GM23338 (cell line): ENCODE data around the gene FOXJ3.

Source experiments
- CREB1 ChIP-seq: fragments of 250-450 bp; sonication (Bioruptor Pico); IDR thresholded peaks from 2 replicates; pipeline ENCODE4 v1.5.0; 2020; ENCODE audit warnings: low read depth, mild to moderate bottlenecking, moderate library complexity
- EZH2 ChIP-seq: fragments of 200-600 bp; sonication (generic); IDR thresholded peaks from one replicate; pipeline ENCODE4 v1.8.0; 2017; ENCODE audit warnings: antibody characterized with exemption, mild to moderate bottlenecking, low read depth; ENCODE audit not compliant: unreplicated experiment
- EZH2phosphoT487 ChIP-seq: fragments of 200-600 bp; sonication (generic); IDR thresholded peaks from one replicate; pipeline ENCODE4 v1.8.1; 2018; ENCODE audit warnings: antibody characterized with exemption; ENCODE audit not compliant: unreplicated experiment
- JUNB ChIP-seq: IDR thresholded peaks from one replicate; pipeline ENCODE4 v1.6.1; 2016; ENCODE audit warnings: antibody characterized with exemption; ENCODE audit not compliant: unreplicated experiment
- NANOG ChIP-seq: IDR thresholded peaks from 2 replicates; pipeline ENCODE4 v1.6.1; 2016; ENCODE audit warnings: antibody characterized with exemption, borderline replicate concordance
- POLR2AphosphoS5 ChIP-seq: IDR thresholded peaks from 2 replicates; pipeline ENCODE4 v1.6.1; 2016; ENCODE audit warnings: antibody characterized with exemption, low read depth
- ZNF114 ChIP-seq: fragments of 250-450 bp; sonication (Bioruptor Pico); IDR thresholded peaks from 2 replicates; pipeline ENCODE4 v1.5.0; 2020; ENCODE audit warnings: mild to moderate bottlenecking, moderate library complexity
- TF ChIP-seq, protein P1 (sequence below), 2 experiments: fragments of 200-600 bp in 1 of 2; sonication (generic) in 1 of 2; conservative IDR thresholded peaks; 2 replicates each; pipeline versions ENCODE4 v1.5.1 to v1.6.1; 2016 to 2017; ENCODE audit warnings: antibody characterized with exemption in 2 of 2, low read depth in 2 of 2, mild to moderate bottlenecking in 2 of 2, moderate library complexity in 1 of 2
- TF ChIP-seq, protein P2 (sequence below): IDR thresholded peaks from one replicate; pipeline ENCODE4 v1.6.1; 2018; ENCODE audit warnings: antibody characterized with exemption; ENCODE audit not compliant: unreplicated experiment
- TF ChIP-seq, protein P3 (sequence below): IDR thresholded peaks from 2 replicates; pipeline ENCODE4 v1.6.1; 2016; ENCODE audit warnings: antibody characterized with exemption
- TF ChIP-seq, protein P4 (sequence below): fragments of 250-450 bp; sonication (Bioruptor Pico); IDR thresholded peaks from 2 replicates; pipeline ENCODE4 v1.5.0; 2020; ENCODE audit warnings: mild to moderate bottlenecking, moderate library complexity

DNA sequence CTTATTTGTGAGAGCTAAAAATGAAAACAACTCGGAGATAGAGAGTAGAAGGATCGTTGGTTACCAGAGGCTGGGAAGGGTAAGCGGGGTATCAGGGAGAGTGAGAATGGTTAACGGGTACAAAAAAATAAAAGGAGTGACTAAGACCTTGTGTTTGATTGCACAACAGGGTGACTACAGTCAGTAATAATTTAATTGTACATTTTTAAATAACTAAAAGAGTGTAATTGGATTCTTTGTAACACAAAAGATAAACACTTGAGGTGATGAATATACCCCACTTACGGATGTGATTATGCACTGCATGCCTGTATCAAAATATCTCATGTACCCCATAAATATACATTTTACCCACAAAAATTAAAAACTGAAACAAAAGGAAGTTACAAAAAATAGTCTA lies 29.4 kb downstream of the FOXJ3 start:
- TF ChIP-seq, protein P1, sequence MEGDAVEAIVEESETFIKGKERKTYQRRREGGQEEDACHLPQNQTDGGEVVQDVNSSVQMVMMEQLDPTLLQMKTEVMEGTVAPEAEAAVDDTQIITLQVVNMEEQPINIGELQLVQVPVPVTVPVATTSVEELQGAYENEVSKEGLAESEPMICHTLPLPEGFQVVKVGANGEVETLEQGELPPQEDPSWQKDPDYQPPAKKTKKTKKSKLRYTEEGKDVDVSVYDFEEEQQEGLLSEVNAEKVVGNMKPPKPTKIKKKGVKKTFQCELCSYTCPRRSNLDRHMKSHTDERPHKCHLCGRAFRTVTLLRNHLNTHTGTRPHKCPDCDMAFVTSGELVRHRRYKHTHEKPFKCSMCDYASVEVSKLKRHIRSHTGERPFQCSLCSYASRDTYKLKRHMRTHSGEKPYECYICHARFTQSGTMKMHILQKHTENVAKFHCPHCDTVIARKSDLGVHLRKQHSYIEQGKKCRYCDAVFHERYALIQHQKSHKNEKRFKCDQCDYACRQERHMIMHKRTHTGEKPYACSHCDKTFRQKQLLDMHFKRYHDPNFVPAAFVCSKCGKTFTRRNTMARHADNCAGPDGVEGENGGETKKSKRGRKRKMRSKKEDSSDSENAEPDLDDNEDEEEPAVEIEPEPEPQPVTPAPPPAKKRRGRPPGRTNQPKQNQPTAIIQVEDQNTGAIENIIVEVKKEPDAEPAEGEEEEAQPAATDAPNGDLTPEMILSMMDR (conservative IDR thresholded peaks at IDR 0.05; ENCODE audit: low read depth in 2 of 2): no peak
- TF ChIP-seq POLR2AphosphoS5 (no peak), EZH2 (no peak), NANOG (no peak), ZNF114 (no peak), EZH2phosphoT487 (no peak), CREB1 (CRISPR knock-in tag) (no peak), JUNB (no peak)
- TF ChIP-seq, protein P2, sequence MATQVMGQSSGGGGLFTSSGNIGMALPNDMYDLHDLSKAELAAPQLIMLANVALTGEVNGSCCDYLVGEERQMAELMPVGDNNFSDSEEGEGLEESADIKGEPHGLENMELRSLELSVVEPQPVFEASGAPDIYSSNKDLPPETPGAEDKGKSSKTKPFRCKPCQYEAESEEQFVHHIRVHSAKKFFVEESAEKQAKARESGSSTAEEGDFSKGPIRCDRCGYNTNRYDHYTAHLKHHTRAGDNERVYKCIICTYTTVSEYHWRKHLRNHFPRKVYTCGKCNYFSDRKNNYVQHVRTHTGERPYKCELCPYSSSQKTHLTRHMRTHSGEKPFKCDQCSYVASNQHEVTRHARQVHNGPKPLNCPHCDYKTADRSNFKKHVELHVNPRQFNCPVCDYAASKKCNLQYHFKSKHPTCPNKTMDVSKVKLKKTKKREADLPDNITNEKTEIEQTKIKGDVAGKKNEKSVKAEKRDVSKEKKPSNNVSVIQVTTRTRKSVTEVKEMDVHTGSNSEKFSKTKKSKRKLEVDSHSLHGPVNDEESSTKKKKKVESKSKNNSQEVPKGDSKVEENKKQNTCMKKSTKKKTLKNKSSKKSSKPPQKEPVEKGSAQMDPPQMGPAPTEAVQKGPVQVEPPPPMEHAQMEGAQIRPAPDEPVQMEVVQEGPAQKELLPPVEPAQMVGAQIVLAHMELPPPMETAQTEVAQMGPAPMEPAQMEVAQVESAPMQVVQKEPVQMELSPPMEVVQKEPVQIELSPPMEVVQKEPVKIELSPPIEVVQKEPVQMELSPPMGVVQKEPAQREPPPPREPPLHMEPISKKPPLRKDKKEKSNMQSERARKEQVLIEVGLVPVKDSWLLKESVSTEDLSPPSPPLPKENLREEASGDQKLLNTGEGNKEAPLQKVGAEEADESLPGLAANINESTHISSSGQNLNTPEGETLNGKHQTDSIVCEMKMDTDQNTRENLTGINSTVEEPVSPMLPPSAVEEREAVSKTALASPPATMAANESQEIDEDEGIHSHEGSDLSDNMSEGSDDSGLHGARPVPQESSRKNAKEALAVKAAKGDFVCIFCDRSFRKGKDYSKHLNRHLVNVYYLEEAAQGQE: no peak
- TF ChIP-seq, protein P3, sequence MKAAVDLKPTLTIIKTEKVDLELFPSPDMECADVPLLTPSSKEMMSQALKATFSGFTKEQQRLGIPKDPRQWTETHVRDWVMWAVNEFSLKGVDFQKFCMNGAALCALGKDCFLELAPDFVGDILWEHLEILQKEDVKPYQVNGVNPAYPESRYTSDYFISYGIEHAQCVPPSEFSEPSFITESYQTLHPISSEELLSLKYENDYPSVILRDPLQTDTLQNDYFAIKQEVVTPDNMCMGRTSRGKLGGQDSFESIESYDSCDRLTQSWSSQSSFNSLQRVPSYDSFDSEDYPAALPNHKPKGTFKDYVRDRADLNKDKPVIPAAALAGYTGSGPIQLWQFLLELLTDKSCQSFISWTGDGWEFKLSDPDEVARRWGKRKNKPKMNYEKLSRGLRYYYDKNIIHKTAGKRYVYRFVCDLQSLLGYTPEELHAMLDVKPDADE: no peak
- TF ChIP-seq, protein P4, sequence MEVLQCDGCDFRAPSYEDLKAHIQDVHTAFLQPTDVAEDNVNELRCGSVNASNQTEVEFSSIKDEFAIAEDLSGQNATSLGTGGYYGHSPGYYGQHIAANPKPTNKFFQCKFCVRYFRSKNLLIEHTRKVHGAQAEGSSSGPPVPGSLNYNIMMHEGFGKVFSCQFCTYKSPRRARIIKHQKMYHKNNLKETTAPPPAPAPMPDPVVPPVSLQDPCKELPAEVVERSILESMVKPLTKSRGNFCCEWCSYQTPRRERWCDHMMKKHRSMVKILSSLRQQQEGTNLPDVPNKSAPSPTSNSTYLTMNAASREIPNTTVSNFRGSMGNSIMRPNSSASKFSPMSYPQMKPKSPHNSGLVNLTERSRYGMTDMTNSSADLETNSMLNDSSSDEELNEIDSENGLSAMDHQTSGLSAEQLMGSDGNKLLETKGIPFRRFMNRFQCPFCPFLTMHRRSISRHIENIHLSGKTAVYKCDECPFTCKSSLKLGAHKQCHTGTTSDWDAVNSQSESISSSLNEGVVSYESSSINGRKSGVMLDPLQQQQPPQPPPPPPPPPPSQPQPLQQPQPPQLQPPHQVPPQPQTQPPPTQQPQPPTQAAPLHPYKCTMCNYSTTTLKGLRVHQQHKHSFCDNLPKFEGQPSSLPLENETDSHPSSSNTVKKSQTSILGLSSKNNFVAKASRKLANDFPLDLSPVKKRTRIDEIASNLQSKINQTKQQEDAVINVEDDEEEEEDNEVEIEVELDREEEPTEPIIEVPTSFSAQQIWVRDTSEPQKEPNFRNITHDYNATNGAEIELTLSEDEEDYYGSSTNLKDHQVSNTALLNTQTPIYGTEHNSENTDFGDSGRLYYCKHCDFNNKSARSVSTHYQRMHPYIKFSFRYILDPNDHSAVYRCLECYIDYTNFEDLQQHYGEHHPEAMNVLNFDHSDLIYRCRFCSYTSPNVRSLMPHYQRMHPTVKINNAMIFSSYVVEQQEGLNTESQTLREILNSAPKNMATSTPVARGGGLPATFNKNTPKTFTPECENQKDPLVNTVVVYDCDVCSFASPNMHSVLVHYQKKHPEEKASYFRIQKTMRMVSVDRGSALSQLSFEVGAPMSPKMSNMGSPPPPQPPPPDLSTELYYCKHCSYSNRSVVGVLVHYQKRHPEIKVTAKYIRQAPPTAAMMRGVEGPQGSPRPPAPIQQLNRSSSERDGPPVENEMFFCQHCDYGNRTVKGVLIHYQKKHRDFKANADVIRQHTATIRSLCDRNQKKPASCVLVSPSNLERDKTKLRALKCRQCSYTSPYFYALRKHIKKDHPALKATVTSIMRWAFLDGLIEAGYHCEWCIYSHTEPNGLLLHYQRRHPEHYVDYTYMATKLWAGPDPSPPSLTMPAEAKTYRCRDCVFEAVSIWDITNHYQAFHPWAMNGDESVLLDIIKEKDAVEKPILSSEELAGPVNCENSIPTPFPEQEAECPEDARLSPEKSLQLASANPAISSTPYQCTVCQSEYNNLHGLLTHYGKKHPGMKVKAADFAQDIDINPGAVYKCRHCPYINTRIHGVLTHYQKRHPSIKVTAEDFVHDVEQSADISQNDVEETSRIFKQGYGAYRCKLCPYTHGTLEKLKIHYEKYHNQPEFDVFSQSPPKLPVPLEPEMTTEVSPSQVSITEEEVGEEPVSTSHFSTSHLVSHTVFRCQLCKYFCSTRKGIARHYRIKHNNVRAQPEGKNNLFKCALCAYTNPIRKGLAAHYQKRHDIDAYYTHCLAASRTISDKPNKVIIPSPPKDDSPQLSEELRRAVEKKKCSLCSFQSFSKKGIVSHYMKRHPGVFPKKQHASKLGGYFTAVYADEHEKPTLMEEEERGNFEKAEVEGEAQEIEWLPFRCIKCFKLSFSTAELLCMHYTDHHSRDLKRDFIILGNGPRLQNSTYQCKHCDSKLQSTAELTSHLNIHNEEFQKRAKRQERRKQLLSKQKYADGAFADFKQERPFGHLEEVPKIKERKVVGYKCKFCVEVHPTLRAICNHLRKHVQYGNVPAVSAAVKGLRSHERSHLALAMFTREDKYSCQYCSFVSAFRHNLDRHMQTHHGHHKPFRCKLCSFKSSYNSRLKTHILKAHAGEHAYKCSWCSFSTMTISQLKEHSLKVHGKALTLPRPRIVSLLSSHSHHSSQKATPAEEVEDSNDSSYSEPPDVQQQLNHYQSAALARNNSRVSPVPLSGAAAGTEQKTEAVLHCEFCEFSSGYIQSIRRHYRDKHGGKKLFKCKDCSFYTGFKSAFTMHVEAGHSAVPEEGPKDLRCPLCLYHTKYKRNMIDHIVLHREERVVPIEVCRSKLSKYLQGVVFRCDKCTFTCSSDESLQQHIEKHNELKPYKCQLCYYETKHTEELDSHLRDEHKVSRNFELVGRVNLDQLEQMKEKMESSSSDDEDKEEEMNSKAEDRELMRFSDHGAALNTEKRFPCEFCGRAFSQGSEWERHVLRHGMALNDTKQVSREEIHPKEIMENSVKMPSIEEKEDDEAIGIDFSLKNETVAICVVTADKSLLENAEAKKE: no peak
